Coronary artery (tissue), 2 donors: ENCODE measurements around the gene GRHL3.

Experiments used
- DNase-seq: peaks from one replicate; pipeline ENCODE4 v3.0.0-alpha.2; 2017; ENCODE audit warnings: low spot score
- H3K27ac ChIP-seq, 2 donors: fragments of 200-600 bp; sonication (generic); one replicate each; pipeline ENCODE4 v1.5.1; 2016 to 2019
- H3K4me3 ChIP-seq: fragments of 200-600 bp; sonication (generic); 2 replicates; pipeline ENCODE4 v1.5.1; 2016; ENCODE audit warnings: mild to moderate bottlenecking, moderate library complexity
- CTCF ChIP-seq: fragments of 200-600 bp; sonication (generic); IDR thresholded peaks from one replicate; pipeline ENCODE4 v1.5.1; 2019; ENCODE audit warnings: antibody characterized with exemption

The GRHL3 gene

GRCh38 chr1:24340770-24341169 is 21.6 kb downstream of the GRHL3 start:
- TF ChIP-seq CTCF = no peak
- DNase-seq = no peak
- Histone ChIP-seq H3K27ac (no peak overlapping the region), H3K4me3 (no peak overlapping the region)

DNA sequence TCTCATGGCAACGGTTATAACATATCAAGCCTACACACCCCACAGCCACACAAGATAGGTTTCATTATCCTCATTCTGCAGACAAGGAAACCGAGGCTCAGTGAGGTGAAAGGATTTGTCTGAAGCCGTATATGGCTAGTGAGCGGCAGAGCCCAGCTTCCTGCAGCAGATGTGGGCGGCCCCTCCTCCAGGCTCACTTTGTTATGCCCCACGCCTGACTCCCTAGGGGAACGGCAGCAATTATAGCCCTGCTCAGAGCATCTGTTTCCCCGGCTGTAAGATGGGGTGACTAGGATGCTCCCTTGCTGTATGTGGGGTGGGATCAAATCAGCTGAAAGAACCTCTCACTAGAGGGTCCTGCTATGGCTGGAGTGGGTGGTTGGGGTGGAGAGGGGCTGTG is 22.1 kb downstream of the GRHL3 start:
- no peak for TF ChIP-seq CTCF

DNA sequence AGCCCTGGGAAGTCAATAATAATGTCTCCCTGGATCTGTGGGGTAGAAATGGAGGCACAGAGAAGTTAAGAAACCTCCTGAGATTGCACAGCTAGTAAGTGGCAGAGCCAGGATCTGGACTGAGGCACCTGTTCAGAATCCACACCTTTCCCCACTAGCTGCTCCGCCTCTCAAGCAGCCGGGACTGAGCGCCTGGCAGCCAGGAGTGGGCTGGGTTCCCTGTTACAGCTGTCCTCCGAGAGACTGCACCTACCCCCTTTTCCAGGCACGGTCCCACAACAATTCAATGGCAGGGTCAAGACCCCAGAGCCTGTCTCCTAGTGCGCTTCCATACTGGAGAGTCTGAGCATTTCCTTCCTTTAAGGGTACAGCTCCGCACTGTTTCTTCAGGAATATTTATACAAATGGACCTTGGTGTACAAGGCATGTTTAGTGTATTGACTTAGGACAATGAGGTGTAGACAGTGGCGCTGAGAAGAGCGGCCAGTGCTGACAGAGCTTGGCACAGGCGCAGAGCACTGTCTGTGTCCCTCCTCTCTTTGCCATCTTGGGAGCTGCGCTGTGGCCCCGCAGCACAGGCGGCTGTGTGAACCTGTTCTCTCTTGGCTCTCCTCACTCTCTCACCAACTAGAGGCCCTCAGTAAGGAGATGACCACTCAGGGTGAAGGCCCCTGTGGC is 24.4 kb downstream of the GRHL3 start:
- H3K27ac ChIP-seq = no peak overlapping the region
- DNase-seq = no peak
- TF ChIP-seq CTCF = no peak
- H3K4me3 ChIP-seq = no peak overlapping the region

More for the DNA sequence above, 22.1 kb downstream of the GRHL3 start:
- H3K4me3 ChIP-seq = no peak overlapping the region
- no peak overlapping the region for H3K27ac ChIP-seq
- DNase-seq = no peak

DNA sequence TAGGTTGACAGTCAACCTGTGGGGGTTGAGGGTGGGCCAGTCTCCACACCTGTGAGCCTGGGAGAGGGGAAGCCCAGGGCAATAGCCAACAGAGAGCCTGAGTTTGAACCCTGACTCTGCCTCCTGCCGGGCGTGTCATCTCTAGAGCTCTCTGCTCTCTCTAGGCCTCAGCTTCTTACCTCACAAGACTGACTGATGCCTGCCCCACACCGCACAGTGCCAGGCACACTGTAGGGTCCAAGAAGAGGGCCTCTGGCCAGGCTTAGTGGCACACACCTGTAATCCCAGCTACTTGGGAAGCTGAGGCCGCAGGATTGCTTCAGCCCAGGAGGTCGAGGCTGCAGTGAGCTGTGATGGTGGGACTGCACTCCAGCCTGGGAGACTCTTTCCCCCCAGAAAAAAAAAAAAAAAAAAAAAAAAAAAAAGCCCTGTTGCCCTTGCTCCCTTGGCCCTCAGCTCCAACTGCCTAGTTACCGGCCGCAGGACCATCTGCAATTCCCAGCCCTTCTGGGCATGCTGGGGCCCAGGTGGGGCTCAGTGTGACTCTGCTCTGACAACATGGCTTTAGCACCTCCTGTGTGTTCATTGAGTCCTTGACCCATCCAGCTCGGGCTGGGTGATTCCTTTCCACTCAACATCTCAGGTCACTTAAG is 25.1 kb downstream of the GRHL3 start:
- DNase-seq = no peak
- H3K4me3 ChIP-seq = no peak overlapping the region
- H3K27ac ChIP-seq = no peak overlapping the region
- TF ChIP-seq CTCF = no peak

DNA sequence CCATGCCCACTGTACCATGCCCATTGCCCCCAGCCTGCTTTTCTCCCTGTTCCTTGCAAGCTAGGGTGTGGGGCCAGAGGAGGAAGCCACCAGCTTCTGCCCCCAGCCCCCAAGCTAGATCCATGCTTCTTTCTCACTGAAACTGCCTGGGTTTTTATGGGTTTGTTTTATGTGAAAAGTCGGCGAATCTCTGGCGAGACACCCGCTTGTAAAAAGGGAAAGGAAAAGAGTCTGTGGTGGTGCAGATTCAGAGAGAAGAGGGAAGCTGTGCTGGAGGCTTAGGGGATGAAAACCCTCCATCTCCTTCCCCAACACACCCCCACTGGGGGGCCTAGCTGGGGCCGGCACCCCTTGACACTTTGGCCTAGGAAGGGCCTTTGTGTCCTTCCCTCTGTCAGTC is 26.2 kb downstream of the GRHL3 start:
- no peak for DNase-seq
- no peak for TF ChIP-seq CTCF
- Histone ChIP-seq H3K4me3 (no peak overlapping the region), H3K27ac (no peak overlapping the region)

- TF ChIP-seq CTCF = no peak
- Histone ChIP-seq H3K27ac (no peak overlapping the region), H3K4me3 (no peak overlapping the region)
- no peak for DNase-seq
Observed at GRCh38 chr1:24347159-24347934, 28.2 kb downstream of the GRHL3 start.
